Mammary epithelial cell (primary cell): ENCODE data around the gene CYB561A3.

ENCODE experiments used
- CTCF ChIP-seq, 2 donors: IDR thresholded peaks in 1 of 2; conservative IDR thresholded peaks in 1 of 2; 2 replicates each; pipeline ENCODE4 v1.5.1; 2011 to 2012; ENCODE audit warnings: inconsistent platforms in 2 of 2, low read length in 2 of 2, mild to moderate bottlenecking in 2 of 2, control low read depth in 1 of 2, low read depth in 1 of 2; ENCODE audit not compliant: insufficient read depth in 1 of 2; ENCODE audit errors: extremely low read depth in 1 of 2
- EZH2 ChIP-seq: IDR thresholded peaks from 2 replicates; pipeline ENCODE4 v1.6.1; 2012; ENCODE audit warnings: low read length, inconsistent platforms, borderline replicate concordance

- no peak for TF ChIP-seq CTCF (conservative IDR thresholded peaks at IDR 0.05 in 1 of 2, IDR thresholded peaks at IDR 0.05 in 1 of 2; ENCODE audit: extremely low read depth in 1 of 2, insufficient read depth in 1 of 2, low read depth in 1 of 2, low read length in 2 of 2)
- TF ChIP-seq EZH2 = no peak
These were observed 15.5 kb downstream of the CYB561A3 start for GRCh38 chr11:61345954-61346843.
